OCI-LY1 (cell line): ENCODE data around the gene SDC3.

Experiments used
- H2AFZ ChIP-seq: fragments of 200-600 bp; sonication (generic), shearing (Covaris generic); 2 replicates; pipeline ENCODE4 v1.6.0; 2014; ENCODE audit warnings: antibody characterized with exemption, mild to moderate bottlenecking, low read length
- H3F3A ChIP-seq: fragments of 200-600 bp; sonication (generic), shearing (Covaris generic); 2 replicates; pipeline ENCODE4 v1.6.0; 2014; ENCODE audit warnings: mild to moderate bottlenecking, antibody characterized with exemption, low read length, moderate library complexity; ENCODE audit not compliant: insufficient read depth
- H3K27ac ChIP-seq: fragments of 200-600 bp; sonication (generic); 2 replicates; pipeline ENCODE4 v1.5.1; 2014; ENCODE audit warnings: low read length, mixed run types, mild to moderate bottlenecking, low read depth; ENCODE audit not compliant: poor library complexity, severe bottlenecking
- H3K27me3 ChIP-seq: fragments of 200-600 bp; sonication (generic); 2 replicates; pipeline ENCODE4 v1.6.0; 2014; ENCODE audit warnings: antibody characterized with exemption, mild to moderate bottlenecking, low read length, moderate library complexity; ENCODE audit not compliant: insufficient read depth
- H3K36me3 ChIP-seq: fragments of 200-600 bp; sonication (generic); 2 replicates; pipeline ENCODE4 v1.6.1; 2014; ENCODE audit warnings: mild to moderate bottlenecking, antibody characterized with exemption, low read length, moderate library complexity, mixed read lengths; ENCODE audit not compliant: insufficient read depth
- H3K4me1 ChIP-seq: fragments of 200-600 bp; sonication (generic); 2 replicates; pipeline ENCODE4 v1.5.1; 2014; ENCODE audit warnings: mild to moderate bottlenecking, low read length, moderate library complexity; ENCODE audit not compliant: insufficient read depth, severe bottlenecking
- H3K4me2 ChIP-seq: fragments of 200-600 bp; sonication (generic), shearing (Covaris generic); 2 replicates; pipeline ENCODE4 v1.6.1; 2014; ENCODE audit warnings: low read length
- H3K4me3 ChIP-seq: fragments of 200-600 bp; sonication (generic); 2 replicates; pipeline ENCODE4 v1.5.1; 2014; ENCODE audit warnings: low read length, low read depth, mild to moderate bottlenecking, mixed read lengths; ENCODE audit not compliant: poor library complexity, severe bottlenecking
- H3K79me2 ChIP-seq: fragments of 200-600 bp; shearing (Covaris generic); 2 replicates; pipeline ENCODE4 v1.6.1; 2016; ENCODE audit warnings: mixed run types, low read length, mixed read lengths; ENCODE audit not compliant: insufficient read depth
- H3K9ac ChIP-seq: fragments of 200-600 bp; sonication (generic), shearing (Covaris generic); 2 replicates; pipeline ENCODE4 v1.6.1; 2014; ENCODE audit warnings: mild to moderate bottlenecking, low read length, mixed read lengths
- H3K9me2 ChIP-seq: fragments of 200-600 bp; sonication (generic), shearing (Covaris generic); 2 replicates; pipeline ENCODE4 v1.6.1; 2014; ENCODE audit warnings: low read depth, mild to moderate bottlenecking, low read length, mixed read lengths
- H3K9me3 ChIP-seq: fragments of 200-600 bp; shearing (Covaris generic); 2 replicates; pipeline ENCODE4 v1.6.1; 2014; ENCODE audit warnings: low read length, mixed read lengths
- H4K20me1 ChIP-seq: fragments of 200-600 bp; sonication (generic), shearing (Covaris generic); 2 replicates; pipeline ENCODE4 v1.6.0; 2016; ENCODE audit warnings: mild to moderate bottlenecking, low read length; ENCODE audit not compliant: insufficient read depth
- CTCF ChIP-seq: fragments of 200-600 bp; sonication (generic), shearing (Covaris generic); IDR thresholded peaks from 2 replicates; pipeline ENCODE4 v1.5.1; 2017; ENCODE audit warnings: mild to moderate bottlenecking, antibody characterized with exemption, low read length, moderate library complexity, mixed read lengths
- EZH2 ChIP-seq: fragments of 200-600 bp; sonication (generic), shearing (Covaris generic); IDR thresholded peaks from 2 replicates; pipeline ENCODE4 v1.8.0; 2017; ENCODE audit warnings: borderline replicate concordance, mixed run types, mild to moderate bottlenecking, antibody characterized with exemption, low read length, moderate library complexity, mixed read lengths

Gene SDC3

DNA sequence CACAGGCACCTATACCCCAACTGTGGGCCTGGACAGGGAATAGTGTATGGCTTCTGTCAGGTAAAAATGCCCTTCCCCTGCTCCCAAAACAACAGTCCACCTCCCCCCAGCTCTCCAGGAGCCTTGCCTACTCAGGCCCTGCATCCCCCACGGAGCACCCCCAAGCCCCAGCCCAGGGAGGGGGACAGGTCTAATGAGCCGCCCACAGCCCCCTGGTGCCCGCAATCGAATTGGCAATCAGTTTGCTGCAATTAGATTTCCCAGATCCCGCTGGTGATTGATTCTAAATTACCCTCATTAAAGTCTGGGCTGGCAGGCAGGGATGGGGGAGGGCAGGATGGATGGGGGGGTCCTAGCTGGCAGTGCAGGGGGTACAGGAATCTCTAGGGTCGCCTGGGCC is 8.1 kb downstream of the SDC3 start:
- no peaks in the 10 kb centered on the region for H3K36me3 ChIP-seq
- no peak for TF ChIP-seq EZH2
- no peak for TF ChIP-seq CTCF
- H2AFZ ChIP-seq: no peak overlapping the region
- no peak overlapping the region for H3K4me3 ChIP-seq
- H3K9me3 ChIP-seq: no peaks in the 10 kb centered on the region
- H4K20me1 ChIP-seq: no peaks in the 10 kb centered on the region
- no peaks in the 10 kb centered on the region for H3K9me2 ChIP-seq
- H3K27ac ChIP-seq: no peak overlapping the region
- H3K9ac ChIP-seq: no peak overlapping the region
- H3K27me3 ChIP-seq: 0 out of 2 replicates have a peak, but pooled peaks cover 3% of the 10 kb centered on the region
- no peaks in the 10 kb centered on the region for H3K4me1 ChIP-seq
- no peaks in the 10 kb centered on the region for H3F3A ChIP-seq
- H3K79me2 ChIP-seq: no peaks in the 10 kb centered on the region
- no peak overlapping the region for H3K4me2 ChIP-seq

DNA sequence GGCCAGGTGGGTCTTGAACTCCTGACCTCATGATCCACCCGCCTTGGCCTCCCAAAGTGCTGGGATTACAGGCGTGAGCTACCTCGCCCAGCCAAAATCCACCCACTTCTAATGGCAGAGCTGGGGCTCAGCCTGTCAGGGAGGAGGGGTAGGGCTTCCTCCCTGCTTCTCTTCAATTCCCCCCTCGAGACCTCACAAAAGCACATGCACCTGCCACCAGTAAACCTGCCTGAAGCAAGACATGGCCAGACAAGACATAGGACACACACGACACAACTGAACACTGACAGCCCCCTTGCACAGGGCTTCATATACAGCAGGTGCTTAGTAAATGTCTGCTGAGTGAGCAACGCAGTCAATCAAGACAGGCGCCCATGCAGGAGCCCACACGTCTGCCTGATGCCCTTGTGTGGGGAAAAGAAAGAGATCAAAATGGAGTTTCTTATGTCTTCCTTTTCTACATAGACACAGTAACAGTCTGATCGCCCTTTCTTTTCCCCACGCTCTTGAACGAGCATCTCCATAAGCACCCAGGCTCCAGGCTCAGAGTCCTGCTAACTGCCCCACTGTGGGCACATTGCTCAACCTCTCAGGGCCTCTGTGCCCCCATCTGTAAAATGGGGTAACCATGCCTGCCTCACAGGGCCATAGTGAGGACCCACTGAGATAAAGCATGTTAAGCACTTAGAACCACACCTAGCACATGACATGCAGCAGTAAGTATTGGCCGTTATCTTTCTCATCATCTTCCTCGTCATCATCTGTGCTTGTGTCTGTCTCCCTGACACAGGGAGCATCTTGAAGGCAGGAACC is 8.8 kb downstream of the SDC3 start:
- Histone ChIP-seq H3K4me1 (no peaks in the 10 kb centered on the region), H2AFZ (no peak overlapping the region), H3K79me2 (no peaks in the 10 kb centered on the region), H3K4me3 (no peak overlapping the region), H3K27ac (no peak overlapping the region), H4K20me1 (no peaks in the 10 kb centered on the region), H3K36me3 (no peaks in the 10 kb centered on the region), H3K9me2 (no peaks in the 10 kb centered on the region), H3K27me3 (0 out of 2 replicates have a peak, but pooled peaks cover 3% of the 10 kb centered on the region), H3K9ac (no peak overlapping the region), H3K4me2 (no peak overlapping the region), H3K9me3 (no peaks in the 10 kb centered on the region), H3F3A (no peaks in the 10 kb centered on the region)
- TF ChIP-seq CTCF (no peak), EZH2 (no peak)

DNA sequence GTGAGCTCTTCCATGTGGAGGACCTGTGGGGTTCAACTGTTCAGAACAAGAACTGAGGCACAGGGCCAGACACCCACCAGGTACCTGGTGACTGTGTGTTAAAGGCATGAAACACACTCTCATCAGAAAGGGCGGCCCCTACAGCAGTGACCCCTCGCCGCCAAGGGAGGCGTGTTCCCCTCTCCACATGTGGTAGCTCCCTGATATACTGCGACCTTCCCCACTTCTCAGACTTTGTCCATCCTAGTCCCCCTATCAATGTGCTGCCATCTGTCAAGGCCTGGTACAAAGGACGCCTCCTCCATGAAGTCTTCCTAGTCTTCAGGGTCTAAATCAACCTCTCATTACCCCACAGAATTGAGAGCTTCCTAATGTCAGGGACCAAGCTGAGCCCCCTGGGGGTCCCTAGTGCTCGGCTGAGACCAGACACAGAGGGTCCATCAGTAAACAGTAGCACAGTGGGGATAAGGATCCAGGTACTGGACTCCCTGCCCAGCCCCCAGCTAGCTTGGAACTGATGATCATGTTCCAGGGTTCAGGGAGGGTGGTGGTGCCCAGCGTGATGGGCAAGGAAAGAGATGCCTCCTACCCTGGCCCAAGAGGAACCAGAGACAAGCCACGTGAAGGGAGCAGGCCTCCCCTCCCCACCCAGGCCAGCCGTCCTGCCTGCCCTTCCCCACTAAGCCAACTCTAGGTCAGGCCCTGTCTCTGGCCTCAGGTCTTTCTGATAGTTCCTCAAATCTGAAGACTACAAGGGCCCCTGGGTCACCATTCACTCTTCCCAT is 10.3 kb downstream of the SDC3 start:
- H3K27ac ChIP-seq: no peak overlapping the region
- H3F3A ChIP-seq: no peaks in the 10 kb centered on the region
- peaks cover 3% of the 10 kb centered on the region; the same call in 1 of the 2 replicates for H3K27me3 ChIP-seq
- no peaks in the 10 kb centered on the region for H3K4me1 ChIP-seq
- H2AFZ ChIP-seq: no peak overlapping the region
- no peaks in the 10 kb centered on the region for H3K36me3 ChIP-seq
- no peaks in the 10 kb centered on the region for H3K9me2 ChIP-seq
- H3K4me3 ChIP-seq: no peak overlapping the region
- H3K9me3 ChIP-seq: no peaks in the 10 kb centered on the region
- H3K79me2 ChIP-seq: no peaks in the 10 kb centered on the region
- H3K4me2 ChIP-seq: no peak overlapping the region
- no peaks in the 10 kb centered on the region for H4K20me1 ChIP-seq
- no peak overlapping the region for H3K9ac ChIP-seq
- TF ChIP-seq EZH2 (no peak), CTCF (no peak)
